HL-60 (cell line): ENCODE results near the gene UNC80.

Experiments
- DNase-seq, 2 experiments: peaks; one replicate each; pipeline ENCODE4 v3.0.0-alpha.2; 2010 to 2020; ENCODE audit warnings: low read depth in 1 of 2, low spot score in 1 of 2
- H3K27ac ChIP-seq: fragments of 250-450 bp; sonication (Bioruptor Pico); replicated peaks from 2 replicates; pipeline ENCODE4 v1.5.1; 2020; ENCODE audit warnings: mild to moderate bottlenecking, moderate library complexity
- H3K27me3 ChIP-seq: fragments of 250-450 bp; sonication (Bioruptor Pico); 2 replicates; pipeline ENCODE4 v1.5.1; 2021; ENCODE audit warnings: mild to moderate bottlenecking, moderate library complexity; ENCODE audit not compliant: insufficient read depth, poor library complexity, severe bottlenecking
- H3K4me3 ChIP-seq: replicated peaks from 2 replicates; pipeline ENCODE4 v1.5.1; 2011; ENCODE audit warnings: mild to moderate bottlenecking, control low read depth, low read length; ENCODE audit not compliant: insufficient read depth
- CTCF ChIP-seq: IDR thresholded peaks from one replicate; pipeline ENCODE4 v1.5.1; 2011; ENCODE audit warnings: low read length, control low read depth, inconsistent platforms; ENCODE audit not compliant: insufficient read depth
- GABPA ChIP-seq: IDR thresholded peaks from 2 replicates; pipeline ENCODE4 v1.6.1; 2012; ENCODE audit warnings: low read depth
- POLR2AphosphoS5 ChIP-seq: IDR thresholded peaks from 2 replicates; pipeline ENCODE4 v1.6.1; 2012; ENCODE audit warnings: low read depth
- REST ChIP-seq: IDR thresholded peaks from 2 replicates; pipeline ENCODE4 v1.6.1; 2012; ENCODE audit warnings: low read depth; ENCODE audit not compliant: insufficient replicate concordance
- SPI1 ChIP-seq: IDR thresholded peaks from 2 replicates; pipeline ENCODE4 v1.6.1; 2012; ENCODE audit warnings: low read depth, mild to moderate bottlenecking, borderline replicate concordance

The UNC80 gene

GRCh38 chr2:210009896-210010295, 238.3 kb downstream of the UNC80 start:
- no peak overlapping the region for H3K4me3 ChIP-seq
- no peak overlapping the region for H3K27ac ChIP-seq
- no peaks in the 10 kb centered on the region for H3K27me3 ChIP-seq
- TF ChIP-seq SPI1 (no peak), CTCF (no peak), GABPA (no peak), REST (no peak), POLR2AphosphoS5 (no peak)
- no peak for DNase-seq

GRCh38 chr2:210020138-210020537, 248.5 kb downstream of the UNC80 start:
- Histone ChIP-seq H3K4me3 (no peak overlapping the region), H3K27ac (no peak overlapping the region), H3K27me3 (no peaks in the 10 kb centered on the region)
- DNase-seq, result no peak
- TF ChIP-seq REST, result no peak
- no peak for TF ChIP-seq SPI1
- TF ChIP-seq CTCF, result no peak
- TF ChIP-seq GABPA, result no peak
- no peak for TF ChIP-seq POLR2AphosphoS5

GRCh38 chr2:210022824-210023223, 251.2 kb downstream of the UNC80 start:
- TF ChIP-seq REST (no peak), GABPA (no peak), CTCF (no peak), POLR2AphosphoS5 (no peak), SPI1 (no peak)
- no peak for DNase-seq
- Histone ChIP-seq H3K27ac (no peak overlapping the region), H3K27me3 (no peaks in the 10 kb centered on the region), H3K4me3 (no peak overlapping the region)
